ENCODE data around the gene ICAM5. TPM values are rescaled to one million over a fixed set of nuclear protein-coding genes. Genes with fewer than 3 reads are reported as not detected.

Gene ICAM5
- total and polyA plus RNA-seq, 4 donors: 4.1 to 32.1 (median 18.6) TPM

GRCh38 chr19:10290357-10290875, 664 bp downstream of the ICAM5 start:
- H3K4me1 ChIP-seq (ENCODE audit: control insufficient read depth in 5 of 5, insufficient read depth in 5 of 5, low read length in 5 of 5): peaks cover 0 to 72% (median 42%) of the 10 kb centered on the region in 5 donors
- peak overlapping the region in 1 of 2 donors; percentile 46 for H3K27ac ChIP-seq (ENCODE audit: low read depth in 1 of 2, low read length in 1 of 2)
- peaks cover 0 to 7% (median 3%) of the 10 kb centered on the region in 4 donors for H3K36me3 ChIP-seq (ENCODE audit: control insufficient read depth in 4 of 4, insufficient read depth in 4 of 4, low read length in 4 of 4)
- peaks cover 0 to 7% (median 0%) of the 10 kb centered on the region in 4 donors for H3K9me3 ChIP-seq (ENCODE audit: control insufficient read depth in 4 of 4, insufficient read depth in 3 of 4, low read length in 3 of 4)
- TF ChIP-seq CTCF (IDR thresholded peaks at IDR 0.05; ENCODE audit: control extremely low read depth, extremely low read depth): no peak
- peak in 1 of 3 donors; percentile 20 for DNase-seq
- no peak for ATAC-seq (ENCODE audit: insufficient read depth, low FRiP score)
- H3K9ac ChIP-seq (ENCODE audit: insufficient read depth in 1 of 2, low read length in 2 of 2): no peak overlapping the region
- no peak overlapping the region for H3K4me3 ChIP-seq
- peaks cover 0 to 52% (median 18%) of the 10 kb centered on the region in 3 donors for H3K27me3 ChIP-seq (ENCODE audit: control insufficient read depth in 3 of 3, insufficient read depth in 3 of 3, low read length in 2 of 3)
- WGBS, 2 donors: 1% methylated on average over 30 of the region's 30 CpGs

- H3K9me3 ChIP-seq (ENCODE audit: control insufficient read depth in 4 of 4, insufficient read depth in 3 of 4, low read length in 3 of 4): peaks cover 0 to 7% (median 0%) of the 10 kb centered on the region in 4 donors
- peak overlapping the region in 1 of 2 donors; percentile 50 for H3K27ac ChIP-seq (ENCODE audit: low read depth in 1 of 2, low read length in 1 of 2)
- no peak overlapping the region for H3K9ac ChIP-seq (ENCODE audit: insufficient read depth in 1 of 2, low read length in 2 of 2)
- TF ChIP-seq CTCF (IDR thresholded peaks at IDR 0.05; ENCODE audit: control extremely low read depth, extremely low read depth): no peak
- DNase-seq: peak; percentile 55 to 67 (median 59)
- no peak overlapping the region for H3K4me3 ChIP-seq
- peaks cover 0 to 58% (median 23%) of the 10 kb centered on the region in 3 donors for H3K27me3 ChIP-seq (ENCODE audit: control insufficient read depth in 3 of 3, insufficient read depth in 3 of 3, low read length in 2 of 3)
- H3K36me3 ChIP-seq (ENCODE audit: control insufficient read depth in 4 of 4, insufficient read depth in 4 of 4, low read length in 4 of 4): peaks cover 0 to 5% (median under 1%) of the 10 kb centered on the region in 4 donors
- H3K4me1 ChIP-seq (ENCODE audit: control insufficient read depth in 5 of 5, insufficient read depth in 5 of 5, low read length in 5 of 5): peaks cover 0 to 72% (median 38%) of the 10 kb centered on the region in 5 donors
- 0% methylated on average over 52 to 57 of the region's 57 CpGs for WGBS, 2 donors
- no peak for ATAC-seq (ENCODE audit: insufficient read depth, low FRiP score)
Observed at GRCh38 chr19:10290876-10291553, 1.3 kb downstream of the ICAM5 start.

- peak overlapping the region; percentile 20 for H3K4me3 ChIP-seq
- ATAC-seq (ENCODE audit: insufficient read depth, low FRiP score) (no peak), DNase-seq (no peak)
- TF ChIP-seq CTCF (IDR thresholded peaks at IDR 0.05; ENCODE audit: control extremely low read depth, extremely low read depth): no peak
- H3K9ac ChIP-seq (ENCODE audit: insufficient read depth in 1 of 2, low read length in 2 of 2): no peak overlapping the region
- H3K4me1 ChIP-seq (ENCODE audit: control insufficient read depth in 5 of 5, insufficient read depth in 5 of 5, low read length in 5 of 5): peaks cover 0 to 67% (median 31%) of the 10 kb centered on the region in 5 donors
- 2% methylated on average over 48 to 49 of the region's 49 CpGs for WGBS, 2 donors
- H3K9me3 ChIP-seq (ENCODE audit: control insufficient read depth in 4 of 4, insufficient read depth in 3 of 4, low read length in 3 of 4): peaks cover 0 to 7% (median 0%) of the 10 kb centered on the region in 4 donors
- peak overlapping the region in 1 of 2 donors; percentile 50 for H3K27ac ChIP-seq (ENCODE audit: low read depth in 1 of 2, low read length in 1 of 2)
- peaks cover 0 to 5% (median 0%) of the 10 kb centered on the region in 4 donors for H3K36me3 ChIP-seq (ENCODE audit: control insufficient read depth in 4 of 4, insufficient read depth in 4 of 4, low read length in 4 of 4)
- H3K27me3 ChIP-seq (ENCODE audit: control insufficient read depth in 3 of 3, insufficient read depth in 3 of 3, low read length in 2 of 3): peaks cover 0 to 62% (median 24%) of the 10 kb centered on the region in 3 donors
Observed at GRCh38 chr19:10291554-10292205, 1.9 kb downstream of the ICAM5 start.

All from lung (tissue), 12 donors.